Endothelial cell of umbilical vein (primary cell): ENCODE measurements around the gene AGK. TPM values are rescaled to one million over a fixed set of nuclear protein-coding genes. Genes with fewer than 3 reads are reported as not detected.

ENCODE experiments used
- BruUV-seq: library from RNA; stranded (reverse); fragments of 400-500 nt; replicated peaks from 2 replicates; lab custom pipeline; 2021; lab: Mats Ljungman, UMichigan
- CTCF ChIA-PET: fragments of 300-600, 350-600 bp; sonication (Branson Sonifier 250); formaldehyde crosslinking; loops from one replicate; lab custom pipeline; 2021; ENCODE audit warnings: antibody characterized with exemption, inconsistent platforms; lab: Charles Lee
- POLR2A ChIA-PET: fragments of 300-600, 350-600 bp; sonication (Branson Sonifier 250); formaldehyde crosslinking; loops from one replicate; lab custom pipeline; 2021; ENCODE audit warnings: antibody characterized with exemption, inconsistent platforms; lab: Charles Lee
- DNase-seq: peaks from one replicate; pipeline ENCODE4 v3.0.0-alpha.2; 2011; ENCODE audit warnings: low read depth, low spot score
- FAIRE-seq: peaks from 2 replicates; lab custom pipeline; 2011; peaks lifted over from hg19 to GRCh38; lab: Jason Lieb, UNC
- H2AFZ ChIP-seq: 2 replicates; pipeline ENCODE4 v1.6.0; 2012; ENCODE audit warnings: low read depth, low read length, control low read depth, inconsistent platforms
- H3K27ac ChIP-seq: 2 replicates; pipeline ENCODE4 v1.5.1; 2011; ENCODE audit warnings: low read depth, mild to moderate bottlenecking, control low read depth, low read length, moderate library complexity; ENCODE audit not compliant: insufficient read depth
- H3K27me3 ChIP-seq, 2 experiments: 2 replicates each; pipeline versions ENCODE4 v1.6.0 to v1.6.1; 2011; ENCODE audit warnings: low read length in 2 of 2, mixed read lengths in 1 of 2; ENCODE audit not compliant: control insufficient read depth in 2 of 2, insufficient read depth in 2 of 2
- H3K36me3 ChIP-seq, 2 experiments: 2 replicates in 1 of 2; 3 replicates in 1 of 2; pipeline ENCODE4 v1.5.1; 2011; ENCODE audit warnings: low read length in 2 of 2, mild to moderate bottlenecking in 1 of 2, moderate library complexity in 1 of 2; ENCODE audit not compliant: control insufficient read depth in 2 of 2, insufficient read depth in 2 of 2; ENCODE audit errors: extremely low read depth in 1 of 2
- H3K4me1 ChIP-seq: 3 replicates; pipeline ENCODE4 v1.5.1; 2011; ENCODE audit warnings: mild to moderate bottlenecking, low read length; ENCODE audit not compliant: control insufficient read depth, insufficient read depth; ENCODE audit errors: extremely low read depth
- H3K4me2 ChIP-seq: 2 replicates; pipeline ENCODE4 v1.6.1; 2011; ENCODE audit warnings: low read length, control low read depth, mixed read lengths; ENCODE audit not compliant: insufficient read depth
- H3K4me3 ChIP-seq, 3 experiments: fragments of 200-600 bp in 1 of 3; sonication (generic), shearing (Covaris generic) in 1 of 3; replicated peaks in 1 of 3; 2 replicates each; pipeline ENCODE4 v1.5.1; 2011 to 2016; ENCODE audit warnings: control low read depth in 3 of 3, low read length in 3 of 3, mild to moderate bottlenecking in 2 of 3, inconsistent platforms in 1 of 3, low read depth in 1 of 3, moderate library complexity in 1 of 3; ENCODE audit not compliant: insufficient read depth in 1 of 3
- H3K79me2 ChIP-seq: 2 replicates; pipeline ENCODE4 v1.6.0; 2012; ENCODE audit warnings: low read length, inconsistent platforms; ENCODE audit not compliant: control insufficient read depth, insufficient read depth
- H3K9ac ChIP-seq: replicated peaks from 2 replicates; pipeline ENCODE3; 2011; ENCODE audit warnings: low read length, control low read depth; ENCODE audit not compliant: insufficient read depth; ENCODE audit errors: extremely low read depth
- H3K9me1 ChIP-seq: replicated peaks from 3 replicates; pipeline ENCODE4 v1.6.0; 2011; ENCODE audit warnings: mild to moderate bottlenecking, low read length; ENCODE audit not compliant: control insufficient read depth, insufficient read depth; ENCODE audit errors: extremely low read depth
- H3K9me3 ChIP-seq: replicated peaks from 2 replicates; pipeline ENCODE4 v1.5.1; 2012; ENCODE audit warnings: low read length, inconsistent platforms; ENCODE audit not compliant: control insufficient read depth, insufficient read depth
- H4K20me1 ChIP-seq: replicated peaks from 2 replicates; pipeline ENCODE3; 2011; ENCODE audit warnings: mild to moderate bottlenecking, low read length; ENCODE audit not compliant: control insufficient read depth, insufficient read depth; ENCODE audit errors: extremely low read depth
- EZH2 ChIP-seq: IDR thresholded peaks from 2 replicates; pipeline ENCODE4 v1.6.1; 2012; ENCODE audit warnings: borderline replicate concordance, low read depth, mild to moderate bottlenecking, moderate library complexity, low read length, inconsistent platforms; ENCODE audit not compliant: severe bottlenecking
- FOS ChIP-seq: IDR thresholded peaks from 2 replicates; pipeline ENCODE4 v1.6.1; 2011; ENCODE audit warnings: mild to moderate bottlenecking, low read length, moderate library complexity, borderline replicate concordance; ENCODE audit not compliant: insufficient read depth
- GATA2 ChIP-seq: IDR thresholded peaks from 2 replicates; pipeline ENCODE4 v1.7.0; 2011; ENCODE audit warnings: low read depth, mild to moderate bottlenecking, moderate library complexity, mixed read lengths, low read length; ENCODE audit not compliant: insufficient read length, insufficient read depth
- JUN ChIP-seq: IDR thresholded peaks from 2 replicates; pipeline ENCODE4 v1.6.1; 2011; ENCODE audit warnings: borderline replicate concordance, low read depth; ENCODE audit not compliant: insufficient read length, insufficient read depth
- MYC ChIP-seq: IDR thresholded peaks from one replicate; pipeline ENCODE4 v1.6.1; 2011; ENCODE audit warnings: mild to moderate bottlenecking, low read depth, low read length
- POLR2A ChIP-seq: IDR thresholded peaks from 2 replicates; pipeline ENCODE4 v1.6.1; 2012; ENCODE audit warnings: low read depth, mild to moderate bottlenecking, control low read depth, low read length
- POLR2AphosphoS5 ChIP-seq: IDR thresholded peaks from 2 replicates; pipeline ENCODE4 v1.6.1; 2012; ENCODE audit warnings: low read depth, mild to moderate bottlenecking, control low read depth, low read length, moderate library complexity; ENCODE audit not compliant: insufficient read depth
- dilution Hi-C: fragments of 300-500 bp; cut with MboI; formaldehyde crosslinking; loops from one replicate; pipeline ENCODE4 v1.15.0; 2019; ENCODE audit warnings: low sequenced_read_pairs; ENCODE audit not compliant: extremely low pct_ligation_motif_present
- intact Hi-C: fragments of 100-400 bp; cut with micrococcal nuclease; formaldehyde crosslinking; loops from one replicate; pipeline ENCODE4 v1.10.0; 2022
- polyA plus RNA-seq, 4 experiments: library from polyadenylated mRNA; depleted of rRNA in 3 of 4; stranded (reverse) in 3 of 4; unstranded in 1 of 4; fragments of >200 nt; gene quantifications; 2 replicates each; pipeline versions ENCODE4 v1.2.1 to v1.2.3, GENCODE V29; 2011 to 2012; ENCODE audit warnings: missing spikeins in 1 of 4
- total RNA-seq: library from RNA; stranded (reverse); gene quantifications from 2 replicates; pipeline ENCODE4 v1.2.3, GENCODE V29; 2021
- TF ChIP-seq, protein P1 (sequence below): IDR thresholded peaks from 2 replicates; pipeline ENCODE4 v1.6.1; 2011; ENCODE audit not compliant: insufficient read depth, insufficient read length
- TF ChIP-seq, protein P2 (sequence below), 2 donors: IDR thresholded peaks; 1 replicate in 1 of 2; 2 replicates in 1 of 2; pipeline ENCODE4 v1.5.1; 2011; ENCODE audit warnings: low read length in 2 of 2, mild to moderate bottlenecking in 2 of 2, moderate library complexity in 2 of 2, control low read depth in 1 of 2, inconsistent platforms in 1 of 2, low read depth in 1 of 2; ENCODE audit not compliant: insufficient read depth in 1 of 2; ENCODE audit errors: extremely low read depth in 1 of 2

The AGK gene
- total and polyA plus RNA-seq, 2 donors (not counting 3 experiments of a cell fraction or from before 2014, with no cell fraction given) = 23.6 to 34.3 TPM

DNA sequence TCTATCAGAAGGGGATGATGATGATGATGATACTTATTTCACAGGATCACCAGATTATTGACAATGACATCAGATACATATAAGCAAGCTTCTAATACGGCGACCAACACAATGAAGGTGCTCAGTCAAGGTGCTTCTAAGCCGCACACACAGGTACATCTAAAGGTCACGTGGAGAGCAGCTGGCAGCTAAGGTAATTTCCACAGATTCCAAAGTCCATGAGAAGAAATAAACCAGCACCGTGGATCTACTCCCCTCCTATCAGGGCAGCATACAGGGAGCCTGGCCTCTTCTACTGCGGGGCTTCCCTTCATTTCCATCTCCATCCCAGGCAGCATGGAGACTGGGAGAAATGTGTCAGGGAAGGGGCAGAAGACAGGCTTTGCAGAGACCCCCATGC is 113.2 kb downstream of the AGK start:
- no peaks in the 10 kb centered on the region for H3K79me2 ChIP-seq
- H3K4me3 ChIP-seq = no peak overlapping the region
- peaks cover 11 to 25% of the 10 kb centered on the region in 2 experiments for H3K36me3 ChIP-seq
- H3K4me1 ChIP-seq = peaks cover 24% of the 10 kb centered on the region
- no peaks in the 10 kb centered on the region for H4K20me1 ChIP-seq
- no peaks in the 10 kb centered on the region for H3K27me3 ChIP-seq
- H2AFZ ChIP-seq = no peak overlapping the region
- FAIRE-seq = no peak
- no peaks in the 10 kb centered on the region for H3K9me3 ChIP-seq
- TF ChIP-seq EZH2 (no peak), MYC (no peak)
- TF ChIP-seq, protein P1, sequence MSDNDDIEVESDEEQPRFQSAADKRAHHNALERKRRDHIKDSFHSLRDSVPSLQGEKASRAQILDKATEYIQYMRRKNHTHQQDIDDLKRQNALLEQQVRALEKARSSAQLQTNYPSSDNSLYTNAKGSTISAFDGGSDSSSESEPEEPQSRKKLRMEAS = no peak
- H3K9ac ChIP-seq = no peak overlapping the region
- dilution Hi-C loops (no loop called here), intact Hi-C loops (no loop called here)
- no peak for DNase-seq
- no peak overlapping the region for H3K27ac ChIP-seq
- no TSS peak for BruUV-seq
- H3K4me2 ChIP-seq = no peak overlapping the region
- CTCF ChIA-PET = interaction anchor here (0.7 to 1.3 kb wide), 2 partner anchors 10 to 74 kb away, joined by 4 read pairs; partner anchors contain the start of gene SSBP1
- POLR2A ChIA-PET = no interaction called here
- H3K9me1 ChIP-seq = no peaks in the 10 kb centered on the region

DNA sequence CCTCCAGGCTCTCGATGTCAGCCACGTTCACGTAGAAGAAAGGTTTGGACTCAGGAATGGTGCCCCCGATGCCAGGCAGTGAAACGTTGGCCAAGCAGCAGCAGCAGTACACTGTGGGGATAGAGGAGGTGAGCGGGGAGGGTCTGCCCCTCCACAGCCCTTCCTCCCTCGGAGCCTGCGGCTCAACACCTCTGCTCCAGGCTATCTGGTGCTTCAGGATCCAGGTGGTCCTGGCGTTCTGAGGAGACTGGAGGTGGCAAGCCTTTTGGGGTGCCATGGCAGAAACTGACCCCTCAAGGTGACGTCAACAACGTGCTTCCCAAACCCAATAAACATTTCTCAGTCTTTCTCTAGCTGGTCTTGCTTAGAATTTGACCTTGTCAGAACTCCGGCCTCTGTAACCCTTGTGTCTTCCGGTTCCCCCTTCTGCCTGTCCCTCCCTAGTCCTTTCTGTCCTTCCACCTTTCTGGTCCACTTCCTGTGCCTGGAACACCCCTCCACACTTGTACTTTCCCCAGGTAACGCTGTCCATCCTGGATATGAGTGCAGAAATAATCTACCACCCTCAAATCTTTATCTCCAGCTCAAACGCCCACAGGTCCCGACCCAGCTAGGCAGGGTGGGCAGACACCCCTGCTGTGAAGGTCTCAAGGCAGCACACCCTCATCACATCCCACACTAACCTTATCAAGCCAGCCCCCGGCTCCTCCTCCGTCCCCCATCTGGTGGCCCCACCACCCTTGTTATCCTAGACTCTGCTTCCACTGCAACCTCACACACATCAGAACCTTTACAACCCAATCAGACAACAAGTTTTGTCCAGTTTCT is 114.2 kb downstream of the AGK start:
- no peak for FAIRE-seq
- Histone ChIP-seq H2AFZ (no peak overlapping the region), H4K20me1 (no peaks in the 10 kb centered on the region), H3K4me3 (no peak overlapping the region), H3K4me1 (peaks cover 21% of the 10 kb centered on the region), H3K36me3 (peaks cover 11 to 25% of the 10 kb centered on the region in 2 experiments), H3K27me3 (no peaks in the 10 kb centered on the region), H3K4me2 (no peak overlapping the region), H3K79me2 (no peaks in the 10 kb centered on the region), H3K9me3 (no peaks in the 10 kb centered on the region), H3K9ac (no peak overlapping the region), H3K27ac (no peak overlapping the region), H3K9me1 (no peaks in the 10 kb centered on the region)
- TF ChIP-seq POLR2AphosphoS5 (no peak), GATA2 (no peak), FOS (no peak), MYC (no peak), POLR2A (no peak), EZH2 (no peak), JUN (no peak)
- TF ChIP-seq, protein P1 = no peak
- TF ChIP-seq, protein P2, sequence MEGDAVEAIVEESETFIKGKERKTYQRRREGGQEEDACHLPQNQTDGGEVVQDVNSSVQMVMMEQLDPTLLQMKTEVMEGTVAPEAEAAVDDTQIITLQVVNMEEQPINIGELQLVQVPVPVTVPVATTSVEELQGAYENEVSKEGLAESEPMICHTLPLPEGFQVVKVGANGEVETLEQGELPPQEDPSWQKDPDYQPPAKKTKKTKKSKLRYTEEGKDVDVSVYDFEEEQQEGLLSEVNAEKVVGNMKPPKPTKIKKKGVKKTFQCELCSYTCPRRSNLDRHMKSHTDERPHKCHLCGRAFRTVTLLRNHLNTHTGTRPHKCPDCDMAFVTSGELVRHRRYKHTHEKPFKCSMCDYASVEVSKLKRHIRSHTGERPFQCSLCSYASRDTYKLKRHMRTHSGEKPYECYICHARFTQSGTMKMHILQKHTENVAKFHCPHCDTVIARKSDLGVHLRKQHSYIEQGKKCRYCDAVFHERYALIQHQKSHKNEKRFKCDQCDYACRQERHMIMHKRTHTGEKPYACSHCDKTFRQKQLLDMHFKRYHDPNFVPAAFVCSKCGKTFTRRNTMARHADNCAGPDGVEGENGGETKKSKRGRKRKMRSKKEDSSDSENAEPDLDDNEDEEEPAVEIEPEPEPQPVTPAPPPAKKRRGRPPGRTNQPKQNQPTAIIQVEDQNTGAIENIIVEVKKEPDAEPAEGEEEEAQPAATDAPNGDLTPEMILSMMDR (IDR thresholded peaks at IDR 0.05; ENCODE audit: extremely low read depth in 1 of 2, insufficient read depth in 1 of 2, low read depth in 1 of 2, low read length in 2 of 2) = no peak
- BruUV-seq = no TSS peak
- dilution Hi-C loops = no loop called here
- no peak for DNase-seq
- ChIA-PET POLR2A (no interaction called here), CTCF (interaction anchor here (1.3 to 2.7 kb wide), 2 partner anchors 11 to 73 kb away, joined by 4 to 18 read pairs; partner anchors contain the start of gene SSBP1)
- intact Hi-C loops = no loop called here
